Thymus (tissue), 11 donors: Measurements from ENCODE around the gene CCNL2. TPM values are rescaled to one million over a fixed set of nuclear protein-coding genes. Genes with fewer than 3 reads are reported as not detected.

Source experiments
- DNase-seq, 9 donors: peaks; one replicate each; pipeline ENCODE4 v3.0.0-alpha.2; 2013; ENCODE audit warnings: low spot score in 9 of 9, low read depth in 6 of 9, missing footprints in 1 of 9
- H3K27ac ChIP-seq, 2 donors: one replicate each; pipeline ENCODE4 v1.5.1; 2013; ENCODE audit warnings: control low read depth in 1 of 2, low read depth in 1 of 2, low read length in 1 of 2, mild to moderate bottlenecking in 1 of 2, moderate library complexity in 1 of 2
- H3K27me3 ChIP-seq, 2 donors: one replicate each; pipeline ENCODE4 v1.5.1; 2013; ENCODE audit warnings: low read length in 1 of 2; ENCODE audit not compliant: control insufficient read depth in 2 of 2, insufficient read depth in 1 of 2
- H3K36me3 ChIP-seq, 2 donors: one replicate each; pipeline ENCODE4 v1.5.1; 2013; ENCODE audit warnings: low read length in 1 of 2, mild to moderate bottlenecking in 1 of 2, moderate library complexity in 1 of 2; ENCODE audit not compliant: control insufficient read depth in 2 of 2, insufficient read depth in 2 of 2
- H3K4me1 ChIP-seq, 2 donors: one replicate each; pipeline ENCODE4 v1.5.1; 2013; ENCODE audit warnings: low read length in 2 of 2; ENCODE audit not compliant: control insufficient read depth in 2 of 2, insufficient read depth in 2 of 2
- H3K4me3 ChIP-seq, 2 donors: one replicate each; pipeline ENCODE4 v1.5.1; 2013; ENCODE audit warnings: low read length in 2 of 2, control low read depth in 1 of 2, mild to moderate bottlenecking in 1 of 2
- H3K9me3 ChIP-seq, 2 donors: one replicate each; pipeline ENCODE4 v1.5.1; 2013; ENCODE audit warnings: low read length in 1 of 2, mild to moderate bottlenecking in 1 of 2; ENCODE audit not compliant: control insufficient read depth in 2 of 2, insufficient read depth in 1 of 2
- WGBS: extraction: QIAGEN DNeasy Blood & Tissue Kit; methylation state at CpG from one replicate; pipeline ENCODE4 v1.1.7; 2013; 5-methylcytosine and 5-hydroxymethylcytosine counted together
- polyA plus RNA-seq: library from polyadenylated mRNA; stranded (reverse); fragments of 200-250 nt; gene quantifications from one replicate; pipeline ENCODE4 v1.2.3, GENCODE V29; 2013
- total RNA-seq: library from RNA; stranded (reverse); fragments of 120-200 nt; gene quantifications from one replicate; pipeline ENCODE4 v1.2.4, GENCODE V29; 2013
- donor health status: healthy.

CCNL2 gene
- total and polyA plus RNA-seq, 2 donors: 73.8 to 340 TPM

- Histone ChIP-seq H3K27me3 (peaks cover 32 to 94% of the 10 kb centered on the region in 2 donors), H3K4me3 (no peak overlapping the region), H3K27ac (peak overlapping the region; percentile 62 to 77), H3K4me1 (peaks cover 10 to 35% of the 10 kb centered on the region in 2 donors), H3K36me3 (no peaks in the 10 kb centered on the region), H3K9me3 (peaks cover 0 to 8% of the 10 kb centered on the region in 2 donors)
- DNase-seq: no peak
- WGBS: 3% methylated on average over 32 of the region's 32 CpGs
These were observed 35.1 kb upstream of the CCNL2 start for GRCh38 chr1:1434131-1434823.

DNA sequence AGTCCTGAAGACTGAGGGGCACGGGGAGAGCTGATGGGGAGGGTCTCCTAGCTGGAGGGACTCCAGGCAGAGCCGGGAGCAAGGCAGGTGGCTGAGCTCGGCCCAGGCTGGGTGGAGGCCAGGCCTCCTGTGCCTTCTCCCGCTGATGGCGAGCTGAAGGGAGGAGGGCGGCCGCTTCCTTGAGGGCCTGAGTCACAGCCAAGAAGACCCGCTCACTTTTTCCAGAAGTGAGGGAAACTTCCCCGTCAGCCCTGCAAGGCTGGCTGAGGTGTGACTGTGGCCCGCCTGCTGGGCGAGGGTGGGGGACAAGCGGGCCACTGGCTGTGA is 34.6 kb upstream of the CCNL2 start:
- WGBS: 30% methylated on average over 12 of the region's 12 CpGs
- Histone ChIP-seq H3K36me3 (no peaks in the 10 kb centered on the region), H3K27ac (peak overlapping the region; percentile 44 to 64), H3K4me3 (no peak overlapping the region), H3K27me3 (peaks cover 32 to 94% of the 10 kb centered on the region in 2 donors), H3K4me1 (peaks cover 10 to 35% of the 10 kb centered on the region in 2 donors), H3K9me3 (peaks cover 0 to 8% of the 10 kb centered on the region in 2 donors)
- DNase-seq: no peak

DNA sequence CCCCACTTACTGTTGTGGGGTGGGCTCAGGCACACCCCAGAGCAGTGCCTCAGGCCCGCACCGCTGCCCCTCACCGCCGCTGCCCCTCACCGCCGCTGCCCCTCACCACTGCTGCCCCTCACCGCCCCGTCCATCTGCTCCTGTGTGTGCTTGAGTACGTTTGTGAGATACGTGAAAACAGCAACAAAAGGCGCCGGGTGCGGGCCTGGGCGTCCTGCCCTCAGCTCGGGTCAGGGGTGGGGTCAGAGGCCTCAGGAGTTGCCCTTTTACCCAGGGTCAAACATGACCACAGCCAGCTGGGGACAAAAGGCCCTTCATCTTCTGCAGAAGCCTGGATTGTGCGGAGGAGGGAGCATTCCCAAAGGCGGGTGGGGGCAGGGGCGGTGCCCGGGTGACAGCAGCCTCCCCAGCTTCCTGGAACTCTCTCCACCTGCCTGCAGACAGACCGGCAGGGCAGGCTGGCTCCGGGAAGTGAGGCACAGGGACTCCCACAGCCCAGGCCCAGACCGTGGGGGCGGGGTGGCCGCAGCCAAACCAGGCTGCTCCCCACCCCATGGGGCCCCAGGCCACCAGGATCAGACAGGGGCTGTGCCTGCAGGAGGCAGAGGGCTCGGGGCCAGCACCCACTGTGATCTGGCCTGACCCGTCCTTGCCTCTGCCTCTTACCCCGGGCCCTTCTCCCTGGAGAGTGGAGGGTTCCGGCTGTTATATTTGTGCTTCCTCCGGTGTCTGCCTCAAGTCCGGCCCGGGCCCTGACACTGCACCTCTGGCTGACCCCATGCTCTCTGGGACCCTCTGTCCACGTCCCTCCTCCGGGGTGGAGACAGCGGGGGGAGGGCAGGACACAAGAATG is 34.0 kb upstream of the CCNL2 start:
- H3K27me3 ChIP-seq: peaks cover 32 to 94% of the 10 kb centered on the region in 2 donors
- no peak overlapping the region for H3K4me3 ChIP-seq

DNA sequence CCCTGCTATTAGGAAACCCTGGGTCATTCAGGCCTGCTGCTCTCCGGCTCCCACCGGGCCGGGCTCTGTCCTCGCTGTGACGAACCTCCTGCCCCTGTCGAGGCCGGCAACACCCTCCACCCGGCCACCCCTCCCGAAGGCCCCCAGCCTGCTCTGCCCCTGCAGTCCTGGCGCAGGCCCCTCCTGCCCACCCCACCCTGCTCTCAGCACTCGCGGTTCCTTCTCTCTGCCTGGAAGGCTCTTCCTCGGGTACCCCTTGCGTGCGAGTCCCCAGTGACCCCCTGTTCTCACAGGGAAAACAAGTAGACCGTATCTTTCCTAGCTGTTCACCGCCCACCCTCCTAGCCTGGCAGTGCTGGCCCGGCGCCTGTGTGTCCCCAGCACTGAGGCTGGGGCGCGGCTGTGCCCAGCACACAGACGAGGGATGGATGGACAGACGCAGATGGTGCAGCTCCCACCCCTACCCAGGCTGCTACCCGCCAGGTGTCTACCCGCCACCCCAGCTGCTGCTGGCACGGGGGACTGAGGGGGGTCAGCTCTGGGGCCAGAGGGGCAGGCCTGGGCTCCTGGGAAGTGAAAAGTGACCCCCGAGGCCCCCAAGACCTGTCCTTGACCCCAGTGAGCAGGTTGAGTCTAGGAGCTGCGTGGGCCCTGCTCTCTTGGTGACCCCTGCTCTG is 33.3 kb upstream of the CCNL2 start:
- Histone ChIP-seq H3K27me3 (peaks cover 32 to 88% of the 10 kb centered on the region in 2 donors), H3K36me3 (no peaks in the 10 kb centered on the region), H3K27ac (peak overlapping the region; percentile 3 to 26), H3K9me3 (peaks cover 1 to 11% of the 10 kb centered on the region in 2 donors), H3K4me1 (peaks cover 10 to 35% of the 10 kb centered on the region in 2 donors), H3K4me3 (no peak overlapping the region)
- 89% methylated on average over 28 of the region's 28 CpGs for WGBS
- no peak for DNase-seq

More for the DNA sequence above, 34.0 kb upstream of the CCNL2 start:
- 77% methylated on average over 34 of the region's 34 CpGs for WGBS
- H3K36me3 ChIP-seq: no peaks in the 10 kb centered on the region
- H3K9me3 ChIP-seq: peaks cover 1 to 9% of the 10 kb centered on the region in 2 donors
- DNase-seq: no peak
- peak overlapping the region; percentile 64 to 70 for H3K27ac ChIP-seq
- H3K4me1 ChIP-seq: peaks cover 10 to 35% of the 10 kb centered on the region in 2 donors

- Histone ChIP-seq H3K27ac (peak overlapping the region; percentile 3 to 43), H3K27me3 (peaks cover 30 to 86% of the 10 kb centered on the region in 2 donors), H3K36me3 (no peaks in the 10 kb centered on the region), H3K9me3 (peaks cover 1 to 7% of the 10 kb centered on the region in 2 donors), H3K4me3 (no peak overlapping the region), H3K4me1 (peaks cover 13 to 37% of the 10 kb centered on the region in 2 donors)
- 76% methylated on average over 5 of the region's 5 CpGs for WGBS
- DNase-seq: no peak
These were observed 32.7 kb upstream of the CCNL2 start for GRCh38 chr1:1431845-1432273.

- peak overlapping the region; percentile 37 to 55 for H3K27ac ChIP-seq
- 83% methylated on average over 18 of the region's 18 CpGs for WGBS
These were observed 32.1 kb upstream of the CCNL2 start for GRCh38 chr1:1430992-1431844.

DNA sequence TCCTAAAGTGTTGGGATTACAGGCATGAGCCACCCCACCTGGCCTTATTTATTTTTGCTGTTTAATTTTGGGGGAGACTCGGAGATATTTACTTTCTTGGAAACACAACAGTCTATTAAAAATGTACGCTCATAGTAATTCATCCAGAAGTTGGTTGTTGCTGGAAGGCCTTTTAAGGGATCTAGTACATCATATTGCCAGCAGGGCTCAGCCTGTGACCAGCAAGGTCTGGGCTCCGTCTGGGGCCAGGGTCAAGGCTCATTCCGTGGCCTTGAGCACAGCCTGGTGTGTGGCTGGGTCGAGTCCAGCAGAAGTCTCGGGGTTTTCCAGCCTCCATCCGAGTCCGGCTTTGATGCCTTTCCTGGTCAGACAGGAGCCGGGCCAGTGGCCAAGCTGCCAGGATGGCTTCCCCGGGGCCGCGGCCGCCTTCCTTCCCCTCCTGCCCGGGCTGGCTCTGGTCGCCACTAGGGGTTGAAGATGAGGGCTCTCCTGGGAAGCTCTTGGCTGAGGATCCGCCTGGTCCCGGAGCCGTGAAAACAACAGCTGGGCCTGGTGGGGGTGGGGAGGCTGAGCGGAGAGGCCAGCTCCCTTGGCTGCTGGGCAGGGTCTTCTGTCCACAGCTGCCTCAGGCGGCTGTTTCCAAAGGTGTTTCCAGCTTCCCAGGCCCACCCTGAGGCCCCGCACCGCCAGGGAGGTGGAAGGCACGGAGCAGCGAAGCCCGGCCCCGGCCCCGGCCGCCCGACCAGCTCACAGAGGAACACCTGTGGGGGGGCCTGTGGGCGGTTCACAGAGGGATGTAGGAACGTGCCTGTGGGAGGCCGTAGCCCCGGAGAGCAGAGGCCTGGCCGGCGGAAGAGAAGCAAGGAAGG is 31.2 kb upstream of the CCNL2 start:
- Histone ChIP-seq H3K27ac (peak overlapping the region; percentile 64 to 71), H3K4me1 (peaks cover 10 to 44% of the 10 kb centered on the region in 2 donors), H3K36me3 (no peaks in the 10 kb centered on the region), H3K27me3 (peaks cover 16 to 90% of the 10 kb centered on the region in 2 donors), H3K4me3 (no peak overlapping the region), H3K9me3 (peaks cover 1 to 7% of the 10 kb centered on the region in 2 donors)
- WGBS: 79% methylated on average over 35 of the region's 35 CpGs
- no peak for DNase-seq

More at GRCh38 chr1:1430992-1431844, 32.1 kb upstream of the CCNL2 start:
- Histone ChIP-seq H3K27me3 (peaks cover 24 to 86% of the 10 kb centered on the region in 2 donors), H3K4me1 (peaks cover 18 to 40% of the 10 kb centered on the region in 2 donors), H3K36me3 (no peaks in the 10 kb centered on the region), H3K9me3 (peaks cover 1 to 7% of the 10 kb centered on the region in 2 donors), H3K4me3 (no peak overlapping the region)
- DNase-seq: no peak
